Gastrocnemius medialis (tissue), 4 donors: ENCODE results near the gene HOXA3.

Source experiments
- CTCF ChIP-seq, 5 experiments: fragments of 450-650 bp in 3 of 5; fragments of 200-600 bp in 2 of 5; sonication (generic) in 2 of 5; IDR thresholded peaks in 4 of 5; conservative IDR thresholded peaks in 1 of 5; 1 replicate in 4 of 5; 2 replicates in 1 of 5; pipeline ENCODE4 v1.5.1; 2016 to 2019; ENCODE audit warnings: antibody characterized with exemption in 5 of 5, mild to moderate bottlenecking in 3 of 5, moderate library complexity in 3 of 5
- POLR2A ChIP-seq, 2 donors: fragments of 450-650 bp; IDR thresholded peaks; one replicate each; pipeline ENCODE4 v1.6.1; 2017; ENCODE audit warnings: antibody characterized with exemption in 2 of 2, mild to moderate bottlenecking in 2 of 2, moderate library complexity in 2 of 2

GRCh38 chr7:27101957-27102580, 50.3 kb downstream of the HOXA3 start:
- TF ChIP-seq CTCF (IDR thresholded peaks at IDR 0.05 in 4 of 5, conservative IDR thresholded peaks at IDR 0.05 in 1 of 5) (no peak), POLR2A (IDR thresholded peaks at IDR 0.05) (no peak)
